22Rv1 (cell line): ENCODE results near the gene ZNF544.

Experiments used
- H3K27ac ChIP-seq: fragments of 450-650 bp; 2 replicates; pipeline ENCODE4 v1.5.1; 2017
- CTCF ChIP-seq: fragments of 450-650 bp; IDR thresholded peaks from 2 replicates; pipeline ENCODE4 v1.5.1; 2017; ENCODE audit warnings: mild to moderate bottlenecking
- ZFX ChIP-seq: fragments of 450-650 bp; IDR thresholded peaks from 2 replicates; pipeline ENCODE4 v1.6.1; 2017; ENCODE audit warnings: antibody characterized with exemption, borderline replicate concordance

Gene ZNF544

GRCh38 chr19:58203814-58204475, 24.8 kb upstream of the ZNF544 start:
- no peak for TF ChIP-seq CTCF
- TF ChIP-seq ZFX = no peak
- H3K27ac ChIP-seq = no peak overlapping the region

- TF ChIP-seq ZFX (no peak), CTCF (no peak)
- no peak overlapping the region for H3K27ac ChIP-seq
Observed at GRCh38 chr19:58204566-58204965, 24.1 kb upstream of the ZNF544 start.

GRCh38 chr19:58209577-58209976, 19.1 kb upstream of the ZNF544 start:
- TF ChIP-seq ZFX = no peak
- TF ChIP-seq CTCF = no peak

GRCh38 chr19:58212336-58213074, 16.2 kb upstream of the ZNF544 start:
- TF ChIP-seq CTCF (no peak), ZFX (no peak)
- no peak overlapping the region for H3K27ac ChIP-seq

More at GRCh38 chr19:58209577-58209976, 19.1 kb upstream of the ZNF544 start:
- no peak overlapping the region for H3K27ac ChIP-seq

GRCh38 chr19:58213075-58213369, 15.7 kb upstream of the ZNF544 start:
- H3K27ac ChIP-seq = no peak overlapping the region
- TF ChIP-seq CTCF (no peak), ZFX (no peak)

GRCh38 chr19:58217069-58217481, 11.6 kb upstream of the ZNF544 start:
- TF ChIP-seq ZFX = no peak
- no peak for TF ChIP-seq CTCF
- no peak overlapping the region for H3K27ac ChIP-seq
